Measurements from ENCODE around the gene PLSCR3. TPM values are rescaled to one million over a fixed set of nuclear protein-coding genes. Genes with fewer than 3 reads are reported as not detected.

PLSCR3 gene
- total and polyA plus RNA-seq, 2 experiments from 2014 or later: 30.0 to 34.3 TPM

- no peak for TF ChIP-seq REST (IDR thresholded peaks at IDR 0.05; ENCODE audit: unreplicated experiment)
- TF ChIP-seq POLR2AphosphoS5 (IDR thresholded peaks at IDR 0.05; ENCODE audit: low read depth): no peak; the same call in 1 of the 2 replicates
- TF ChIP-seq CREB1 (CRISPR knock-in tag; IDR thresholded peaks at IDR 0.05; ENCODE audit: low read depth): no peak
- no peak for TF ChIP-seq NANOG (IDR thresholded peaks at IDR 0.05; ENCODE audit: borderline replicate concordance)
Observed at GRCh38 chr17:7438656-7439460, 44.5 kb upstream of the PLSCR3 start (continued).

GRCh38 chr17:7437950-7438614 lies 43.8 kb upstream of the PLSCR3 start:
- Mint-ChIP-seq H3K4me3 (peak overlapping the region; percentile 84), H3K9me3 (no peaks in the 10 kb centered on the region), H3K27me3 (ENCODE audit: insufficient read depth, low read depth, poor library complexity) (peaks cover 48% of the 10 kb centered on the region), H3K36me3 (ENCODE audit: low read depth) (no peaks in the 10 kb centered on the region; the same call in 2 of the 3 replicates), H3K4me1 (peaks cover 30% of the 10 kb centered on the region), H3K27ac (no peak overlapping the region; the same call in 1 of the 2 replicates)
- Histone ChIP-seq H3K79me2 (replicated peaks; ENCODE audit: insufficient read depth) (no peaks in the 10 kb centered on the region), H3K27ac (ENCODE audit: low read depth) (no peak overlapping the region), H2AFZ (0 out of 2 replicates have a peak overlapping the region, but pooled peaks have one; percentile 72), H3K36me3 (ENCODE audit: insufficient read depth) (no peaks in the 10 kb centered on the region), H3K27me3 (ENCODE audit: insufficient read depth) (peaks cover 35% of the 10 kb centered on the region), H3K4me1 (ENCODE audit: insufficient read depth) (peaks cover 22% of the 10 kb centered on the region), H3K9me2 (ENCODE audit: insufficient read depth) (no peaks in the 10 kb centered on the region), H4K20me1 (replicated peaks; ENCODE audit: insufficient read depth) (no peaks in the 10 kb centered on the region; the same call in 1 of the 2 replicates), H3K4me3 (peak overlapping the region; percentile 98), H3F3A (replicated peaks; ENCODE audit: low read depth) (peaks cover 40% of the 10 kb centered on the region), H3K4me2 (peak overlapping the region; percentile 76)
- no peak for TF ChIP-seq ETS1 (IDR thresholded peaks at IDR 0.05)
- TF ChIP-seq POLR2AphosphoS5 (IDR thresholded peaks at IDR 0.05; ENCODE audit: low read depth): peak; percentile 75
- peak; percentile 86 for DNase-seq (ENCODE audit: low spot score)
- peak; percentile 8 for ATAC-seq

GRCh38 chr17:7437369-7437863 lies 43.1 kb upstream of the PLSCR3 start:
- no peaks in the 10 kb centered on the region; the same call in 1 of the 2 replicates for H4K20me1 ChIP-seq (replicated peaks; ENCODE audit: insufficient read depth)
- Mint-ChIP-seq H3K27me3 (ENCODE audit: insufficient read depth, low read depth, poor library complexity) (peaks cover 48% of the 10 kb centered on the region), H3K4me1 (peaks cover 29% of the 10 kb centered on the region), H3K36me3 (ENCODE audit: low read depth) (no peaks in the 10 kb centered on the region; the same call in 2 of the 3 replicates), H3K9me3 (no peaks in the 10 kb centered on the region), H3K27ac (no peak overlapping the region; the same call in 1 of the 2 replicates), H3K4me3 (peak overlapping the region; percentile 84)
- no peak for ATAC-seq
- H2AFZ ChIP-seq: 0 out of 2 replicates have a peak overlapping the region, but pooled peaks have one; percentile 47
- no peak overlapping the region for H3K27ac ChIP-seq (ENCODE audit: low read depth)
- H3K4me1 ChIP-seq (ENCODE audit: insufficient read depth): peaks cover 22% of the 10 kb centered on the region
- no peaks in the 10 kb centered on the region for H3K79me2 ChIP-seq (replicated peaks; ENCODE audit: insufficient read depth)
- peaks cover 40% of the 10 kb centered on the region for H3F3A ChIP-seq (replicated peaks; ENCODE audit: low read depth)
- H3K36me3 ChIP-seq (ENCODE audit: insufficient read depth): no peaks in the 10 kb centered on the region
- DNase-seq (ENCODE audit: low spot score): no peak
- H3K27me3 ChIP-seq (ENCODE audit: insufficient read depth): peaks cover 31% of the 10 kb centered on the region
- H3K4me3 ChIP-seq: peak overlapping the region; percentile 98
- H3K9me2 ChIP-seq (ENCODE audit: insufficient read depth): no peaks in the 10 kb centered on the region
- H3K4me2 ChIP-seq: peak overlapping the region; percentile 76
- TF ChIP-seq CTCF (conservative IDR thresholded peaks at IDR 0.05; ENCODE audit: low read depth in 2 of 2): no peak
- TF ChIP-seq EZH2 (IDR thresholded peaks at IDR 0.05; ENCODE audit: low read depth, unreplicated experiment): no peak
- TF ChIP-seq NANOG (IDR thresholded peaks at IDR 0.05; ENCODE audit: borderline replicate concordance): no peak
- no peak for TF ChIP-seq JUNB (IDR thresholded peaks at IDR 0.05; ENCODE audit: unreplicated experiment)
- TF ChIP-seq ZNF114 (CRISPR knock-in tag; IDR thresholded peaks at IDR 0.05): no peak
- TF ChIP-seq ETS1 (IDR thresholded peaks at IDR 0.05): no peak

All from GM23338 (cell line).